HG03045 (cell line): ENCODE data around the gene AGAP1.
"Not testable (repeated sequence)": the region's sequence is repeated elsewhere in the genome, so short reads cannot be mapped to it uniquely, and the experiment has no call there.

Experiments used
- ATAC-seq: cut with Tn5 transposase; IDR thresholded peaks from one replicate; pipeline ENCODE4 v1.9.1; 2021; ENCODE audit warnings: mild to moderate bottlenecking, moderate library complexity; ENCODE audit not compliant: unreplicated experiment

AGAP1 gene

GRCh38 chr2:235583925-235584637, 90.2 kb downstream of the AGAP1 start:
- no peak for ATAC-seq

GRCh38 chr2:235584638-235585007, 90.8 kb downstream of the AGAP1 start:
- no peak for ATAC-seq

GRCh38 chr2:235587202-235587601, 93.4 kb downstream of the AGAP1 start:
- no peak for ATAC-seq

GRCh38 chr2:235588750-235589149, 94.9 kb downstream of the AGAP1 start:
- no peak for ATAC-seq

- ATAC-seq: no peak
These were observed 97.4 kb downstream of the AGAP1 start for GRCh38 chr2:235591231-235591730.

GRCh38 chr2:235591921-235592320, 98.1 kb downstream of the AGAP1 start:
- ATAC-seq: no peak

- ATAC-seq: no peak
These were observed 98.6 kb downstream of the AGAP1 start for GRCh38 chr2:235592430-235592829.

GRCh38 chr2:235592836-235593235, 99.0 kb downstream of the AGAP1 start:
- no peak for ATAC-seq

GRCh38 chr2:235594041-235594440, 100.2 kb downstream of the AGAP1 start:
- ATAC-seq: no peak

- ATAC-seq: no peak
These were observed 101.1 kb downstream of the AGAP1 start for GRCh38 chr2:235594964-235595363.

- ATAC-seq: no peak
These were observed 101.7 kb downstream of the AGAP1 start for GRCh38 chr2:235595422-235596010.

GRCh38 chr2:235596272-235596671, 102.4 kb downstream of the AGAP1 start:
- ATAC-seq: no peak

GRCh38 chr2:235597081-235597615, 103.3 kb downstream of the AGAP1 start:
- ATAC-seq: no peak

- no peak for ATAC-seq
These were observed 104.2 kb downstream of the AGAP1 start for GRCh38 chr2:235598026-235598425.

- no peak for ATAC-seq
These were observed 105.0 kb downstream of the AGAP1 start for GRCh38 chr2:235598532-235599531.

- no peak for ATAC-seq
These were observed 105.9 kb downstream of the AGAP1 start for GRCh38 chr2:235599596-235600338.

GRCh38 chr2:235600406-235600805, 106.6 kb downstream of the AGAP1 start:
- ATAC-seq: no peak

- ATAC-seq: no peak
These were observed 107.1 kb downstream of the AGAP1 start for GRCh38 chr2:235600926-235601325.

GRCh38 chr2:235601960-235602704, 108.3 kb downstream of the AGAP1 start:
- ATAC-seq: no peak

- not testable (repeated sequence) for ATAC-seq
These were observed 109.1 kb downstream of the AGAP1 start for GRCh38 chr2:235602971-235603370.
